Esophagus squamous epithelium (tissue), 4 donors: ENCODE measurements around the gene LRRC8E.

Source experiments
- POLR2A ChIP-seq, 4 donors: fragments of 450-650 bp; IDR thresholded peaks; one replicate each; pipeline ENCODE4 v1.6.1; 2017; ENCODE audit warnings: antibody characterized with exemption in 4 of 4, mild to moderate bottlenecking in 4 of 4, moderate library complexity in 3 of 4
- TF ChIP-seq, protein P1 (sequence below), 6 experiments: fragments of 450-650 bp in 4 of 6; fragments of 200-600 bp in 2 of 6; sonication (generic) in 2 of 6; IDR thresholded peaks; one replicate each; pipeline ENCODE4 v1.5.1; 2016 to 2019; ENCODE audit warnings: antibody characterized with exemption in 6 of 6, mild to moderate bottlenecking in 4 of 6, moderate library complexity in 4 of 6

DNA sequence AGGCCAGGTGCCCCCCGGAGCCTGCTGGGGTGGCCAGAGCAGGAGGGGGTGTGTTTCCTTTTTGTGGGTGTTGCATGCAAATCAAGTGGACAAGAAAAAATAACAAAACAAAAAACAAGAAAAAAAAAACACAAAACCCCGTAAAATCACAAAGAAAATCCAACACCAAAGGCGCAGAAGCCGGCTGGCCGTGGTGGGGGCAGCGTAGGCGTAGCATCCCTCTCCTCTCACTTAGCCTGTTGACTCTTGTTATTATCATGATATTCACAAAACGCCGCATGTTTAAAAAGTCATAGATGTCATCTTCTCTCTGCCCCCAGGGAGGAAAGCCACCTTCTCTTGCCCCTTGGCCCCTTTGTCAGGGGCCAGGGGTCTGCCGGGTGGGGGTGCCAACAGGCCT, 25.3 kb downstream of the LRRC8E start:
- TF ChIP-seq, protein P1, sequence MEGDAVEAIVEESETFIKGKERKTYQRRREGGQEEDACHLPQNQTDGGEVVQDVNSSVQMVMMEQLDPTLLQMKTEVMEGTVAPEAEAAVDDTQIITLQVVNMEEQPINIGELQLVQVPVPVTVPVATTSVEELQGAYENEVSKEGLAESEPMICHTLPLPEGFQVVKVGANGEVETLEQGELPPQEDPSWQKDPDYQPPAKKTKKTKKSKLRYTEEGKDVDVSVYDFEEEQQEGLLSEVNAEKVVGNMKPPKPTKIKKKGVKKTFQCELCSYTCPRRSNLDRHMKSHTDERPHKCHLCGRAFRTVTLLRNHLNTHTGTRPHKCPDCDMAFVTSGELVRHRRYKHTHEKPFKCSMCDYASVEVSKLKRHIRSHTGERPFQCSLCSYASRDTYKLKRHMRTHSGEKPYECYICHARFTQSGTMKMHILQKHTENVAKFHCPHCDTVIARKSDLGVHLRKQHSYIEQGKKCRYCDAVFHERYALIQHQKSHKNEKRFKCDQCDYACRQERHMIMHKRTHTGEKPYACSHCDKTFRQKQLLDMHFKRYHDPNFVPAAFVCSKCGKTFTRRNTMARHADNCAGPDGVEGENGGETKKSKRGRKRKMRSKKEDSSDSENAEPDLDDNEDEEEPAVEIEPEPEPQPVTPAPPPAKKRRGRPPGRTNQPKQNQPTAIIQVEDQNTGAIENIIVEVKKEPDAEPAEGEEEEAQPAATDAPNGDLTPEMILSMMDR (IDR thresholded peaks at IDR 0.05), result no peak
- no peak for TF ChIP-seq POLR2A (IDR thresholded peaks at IDR 0.05)
